BE2C (cell line): ENCODE measurements around the gene DIP2C.
"Not testable (repeated sequence)": the region's sequence is repeated elsewhere in the genome, so short reads cannot be mapped to it uniquely, and the experiment has no call there.

ENCODE experiments used
- DNase-seq: peaks from one replicate; pipeline ENCODE4 v3.0.0-alpha.2; 2020
- H3K27me3 ChIP-seq: fragments of 250-450 bp; sonication (Bioruptor Pico); 2 replicates; pipeline ENCODE4 v1.5.1; 2020; ENCODE audit warnings: mild to moderate bottlenecking
- H3K36me3 ChIP-seq: fragments of 250-450 bp; sonication (Bioruptor Pico); 2 replicates; pipeline ENCODE4 v1.5.1; 2020; ENCODE audit warnings: mild to moderate bottlenecking
- H3K4me1 ChIP-seq: fragments of 250-450 bp; sonication (Bioruptor Pico); 2 replicates; pipeline ENCODE4 v1.5.1; 2020
- H3K4me3 ChIP-seq: 2 replicates; pipeline ENCODE4 v1.5.1; 2011; ENCODE audit warnings: low read depth, low read length
- H3K9me3 ChIP-seq: fragments of 250-450 bp; sonication (Bioruptor Pico); 2 replicates; pipeline ENCODE4 v1.5.1; 2020
- TF ChIP-seq, protein P1 (sequence below): IDR thresholded peaks from 2 replicates; pipeline ENCODE4 v1.5.1; 2012; ENCODE audit warnings: mild to moderate bottlenecking, low read depth, low read length

DIP2C gene

DNA sequence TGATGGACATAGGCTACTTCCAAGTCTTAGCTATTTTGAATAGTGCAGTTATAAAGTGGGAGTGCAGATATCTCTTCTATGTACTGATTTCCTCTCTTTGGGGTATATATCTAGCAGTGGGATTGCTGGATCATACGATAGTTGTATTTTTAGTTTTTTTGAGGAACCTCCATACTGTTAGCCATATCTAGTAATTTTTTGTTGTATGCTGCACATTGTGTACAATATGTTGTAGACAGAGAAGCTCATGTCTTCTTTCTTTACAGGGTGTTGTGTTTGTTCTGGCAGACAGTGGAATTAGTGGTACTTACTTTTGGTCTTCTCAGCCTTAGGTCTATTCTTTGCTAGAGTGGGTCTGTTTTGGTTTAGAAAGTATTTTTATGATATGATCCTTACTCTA lies 13.7 kb upstream of the DIP2C start:
- TF ChIP-seq, protein P1, sequence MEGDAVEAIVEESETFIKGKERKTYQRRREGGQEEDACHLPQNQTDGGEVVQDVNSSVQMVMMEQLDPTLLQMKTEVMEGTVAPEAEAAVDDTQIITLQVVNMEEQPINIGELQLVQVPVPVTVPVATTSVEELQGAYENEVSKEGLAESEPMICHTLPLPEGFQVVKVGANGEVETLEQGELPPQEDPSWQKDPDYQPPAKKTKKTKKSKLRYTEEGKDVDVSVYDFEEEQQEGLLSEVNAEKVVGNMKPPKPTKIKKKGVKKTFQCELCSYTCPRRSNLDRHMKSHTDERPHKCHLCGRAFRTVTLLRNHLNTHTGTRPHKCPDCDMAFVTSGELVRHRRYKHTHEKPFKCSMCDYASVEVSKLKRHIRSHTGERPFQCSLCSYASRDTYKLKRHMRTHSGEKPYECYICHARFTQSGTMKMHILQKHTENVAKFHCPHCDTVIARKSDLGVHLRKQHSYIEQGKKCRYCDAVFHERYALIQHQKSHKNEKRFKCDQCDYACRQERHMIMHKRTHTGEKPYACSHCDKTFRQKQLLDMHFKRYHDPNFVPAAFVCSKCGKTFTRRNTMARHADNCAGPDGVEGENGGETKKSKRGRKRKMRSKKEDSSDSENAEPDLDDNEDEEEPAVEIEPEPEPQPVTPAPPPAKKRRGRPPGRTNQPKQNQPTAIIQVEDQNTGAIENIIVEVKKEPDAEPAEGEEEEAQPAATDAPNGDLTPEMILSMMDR: no peak

DNA sequence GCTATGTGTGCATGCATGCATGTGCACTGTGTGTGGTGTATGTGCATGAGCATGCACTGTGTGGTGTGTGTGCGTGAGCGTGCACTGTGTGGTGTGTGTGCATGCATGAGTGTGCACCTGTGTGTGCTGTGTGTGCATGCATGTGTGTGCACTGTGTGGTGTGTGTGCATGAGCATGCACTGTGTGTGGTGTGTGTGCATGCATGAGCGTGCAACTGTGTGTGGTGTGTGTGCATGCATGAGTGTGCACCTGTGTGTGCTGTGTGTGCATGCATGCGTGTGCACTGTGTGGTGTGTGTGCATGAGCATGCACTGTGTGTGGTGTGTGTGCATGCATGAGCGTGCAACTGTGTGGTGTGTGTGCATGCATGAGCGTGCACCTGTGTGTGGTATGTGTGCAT lies 10.7 kb upstream of the DIP2C start:
- not testable (repeated sequence) for H3K36me3 ChIP-seq, DNase-seq, H3K4me3 ChIP-seq, H3K9me3 ChIP-seq, H3K27me3 ChIP-seq, H3K4me1 ChIP-seq

More for the DNA sequence above, 13.7 kb upstream of the DIP2C start:
- Histone ChIP-seq H3K4me3 (no peak overlapping the region), H3K9me3 (no peaks in the 10 kb centered on the region), H3K36me3 (no peaks in the 10 kb centered on the region), H3K27me3 (peaks cover 4% of the 10 kb centered on the region), H3K4me1 (no peaks in the 10 kb centered on the region)
- DNase-seq: no peak

DNA sequence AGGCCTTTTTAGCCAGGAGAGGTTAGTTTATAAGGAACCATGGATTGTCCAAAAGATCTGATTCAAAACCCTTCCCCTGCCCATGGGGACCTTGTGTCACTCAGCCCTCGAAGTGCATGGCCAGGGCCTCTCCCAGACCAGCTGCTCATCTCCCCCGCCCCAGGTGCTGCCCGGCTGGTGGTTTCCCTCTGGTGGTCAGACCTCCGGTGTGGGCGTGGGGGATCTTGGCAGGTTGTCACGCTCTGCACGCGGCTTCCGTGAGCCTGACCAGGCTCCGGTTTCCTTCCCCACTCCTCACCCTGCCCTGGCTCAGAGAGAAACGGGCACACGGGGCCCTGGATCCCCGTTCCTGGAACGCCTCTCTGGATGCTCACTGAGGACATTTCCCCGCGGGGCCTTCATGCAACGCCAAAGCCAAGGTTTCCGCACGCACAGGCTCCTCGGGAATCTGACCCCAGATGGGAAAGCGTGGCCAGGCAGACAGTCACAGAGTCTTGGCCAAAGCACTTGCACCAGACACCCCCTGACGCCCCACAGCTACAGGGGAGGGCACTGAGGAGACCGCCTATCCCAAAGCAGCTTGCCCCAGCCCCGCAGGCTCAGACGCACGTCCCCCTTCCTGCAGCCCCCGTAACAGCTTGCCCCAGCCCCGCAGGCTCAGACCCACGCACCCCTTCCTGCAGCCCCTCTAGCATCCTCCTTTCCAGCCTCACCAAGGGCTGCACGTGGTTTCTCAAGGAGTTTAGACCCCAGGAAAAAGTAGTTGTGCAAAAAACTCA lies 7.8 kb upstream of the DIP2C start:
- Histone ChIP-seq H3K27me3 (peaks cover 4% of the 10 kb centered on the region; the same call in 1 of the 2 replicates), H3K9me3 (no peaks in the 10 kb centered on the region), H3K4me3 (no peak overlapping the region), H3K4me1 (no peaks in the 10 kb centered on the region), H3K36me3 (no peaks in the 10 kb centered on the region)
- TF ChIP-seq, protein P1: no peak
- no peak for DNase-seq

DNA sequence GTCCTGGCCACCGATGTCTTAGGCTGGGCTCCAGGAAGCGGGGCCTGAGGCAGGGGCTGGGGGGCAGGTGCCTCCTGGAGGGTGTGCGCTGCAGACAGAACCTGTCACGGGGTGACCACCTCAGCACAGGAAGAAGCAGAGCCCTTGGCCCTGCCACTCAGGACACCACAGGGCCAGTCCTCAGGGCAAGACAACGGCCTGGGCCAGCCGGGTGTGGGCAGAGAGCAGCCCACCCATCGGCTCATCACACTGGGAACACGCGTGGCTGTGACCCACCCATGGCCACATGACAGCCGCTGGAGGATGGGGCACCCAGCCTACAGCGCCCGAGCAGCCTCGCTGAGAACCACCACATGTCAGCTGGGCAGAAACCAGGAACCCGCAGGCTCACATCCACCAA lies 5.9 kb upstream of the DIP2C start:
- DNase-seq: no peak
- no peak overlapping the region for H3K4me3 ChIP-seq
- H3K36me3 ChIP-seq: no peaks in the 10 kb centered on the region
- TF ChIP-seq, protein P1: no peak
- peaks cover 4% of the 10 kb centered on the region; the same call in 1 of the 2 replicates for H3K27me3 ChIP-seq
- H3K9me3 ChIP-seq: no peaks in the 10 kb centered on the region
- H3K4me1 ChIP-seq: no peaks in the 10 kb centered on the region

DNA sequence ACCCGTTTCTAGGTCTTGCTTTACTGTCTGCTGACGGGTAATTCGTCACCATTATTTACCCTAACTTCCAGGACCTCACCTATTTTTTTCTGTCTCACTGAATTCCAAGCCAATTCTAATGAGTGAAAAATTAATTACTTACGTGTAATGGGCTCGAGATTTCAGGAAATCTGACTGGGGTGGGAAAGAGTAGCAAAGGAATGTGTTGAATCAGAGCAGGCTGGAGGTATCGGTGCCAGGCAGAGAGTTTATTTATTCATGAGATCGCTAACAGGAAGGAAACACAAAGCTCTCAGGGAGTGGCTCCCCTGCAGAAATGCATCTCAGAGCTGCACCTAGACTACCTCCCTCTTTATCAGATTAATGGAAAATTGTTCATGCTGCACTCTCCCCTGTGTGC lies 4.0 kb upstream of the DIP2C start:
- no peaks in the 10 kb centered on the region for H3K9me3 ChIP-seq
- no peak overlapping the region for H3K4me3 ChIP-seq

DNA sequence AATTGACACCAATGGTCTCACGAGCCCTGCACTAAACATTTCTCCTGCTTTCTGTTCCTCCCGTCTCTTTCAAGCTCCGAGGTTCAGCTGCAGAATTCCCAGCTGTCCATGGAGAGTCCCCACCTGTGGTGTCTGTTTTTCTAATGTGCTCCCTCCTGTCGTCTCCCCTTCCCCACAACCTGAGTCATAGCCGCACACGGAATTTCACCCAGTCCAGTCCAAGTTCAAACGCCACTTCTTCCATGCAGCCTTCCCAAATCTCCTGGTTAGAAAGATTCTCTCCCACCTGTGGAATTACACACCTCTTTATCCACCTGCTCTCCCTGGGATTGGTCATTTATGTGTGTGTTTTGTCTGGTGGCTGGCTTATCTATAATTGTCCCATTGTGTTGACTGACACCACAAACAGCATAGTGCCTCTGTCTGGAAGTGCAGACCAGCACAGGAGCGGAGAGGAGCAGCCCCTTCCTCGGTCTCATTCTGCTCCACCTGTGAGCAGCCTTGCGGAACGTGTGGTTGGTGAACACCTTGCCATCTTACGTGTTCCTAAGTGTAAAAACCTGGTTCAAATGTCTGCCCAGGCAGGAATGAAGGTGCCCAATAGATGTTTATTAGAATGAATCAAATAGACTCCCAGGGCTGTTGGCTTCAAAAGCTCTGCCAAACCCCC lies 3.3 kb upstream of the DIP2C start:
- Histone ChIP-seq H3K4me1 (no peaks in the 10 kb centered on the region), H3K9me3 (no peaks in the 10 kb centered on the region), H3K27me3 (no peaks in the 10 kb centered on the region), H3K4me3 (no peak overlapping the region), H3K36me3 (no peaks in the 10 kb centered on the region)
- DNase-seq: no peak
- TF ChIP-seq, protein P1: no peak

More for the DNA sequence above, 4.0 kb upstream of the DIP2C start:
- no peak for DNase-seq
- Histone ChIP-seq H3K27me3 (no peaks in the 10 kb centered on the region), H3K4me1 (no peaks in the 10 kb centered on the region), H3K36me3 (no peaks in the 10 kb centered on the region)
- TF ChIP-seq, protein P1: no peak
